HFF-Myc (cell line): ENCODE measurements around the gene PAN3.

ENCODE experiments used
- DNase-seq: peaks from one replicate; pipeline ENCODE4 v3.0.0-alpha.2; 2011; ENCODE audit warnings: low read depth; ENCODE audit errors: extremely low read depth
- H3K4me3 ChIP-seq: replicated peaks from 2 replicates; pipeline ENCODE4 v1.5.1; 2011; ENCODE audit warnings: low read depth, mild to moderate bottlenecking, control low read depth, low read length
- TF ChIP-seq, protein P1 (sequence below): IDR thresholded peaks from 2 replicates; pipeline ENCODE4 v1.5.1; 2012; ENCODE audit warnings: mild to moderate bottlenecking, low read depth, low read length, control low read depth; ENCODE audit errors: missing control alignments

PAN3 gene

GRCh38 chr13:28337166-28338005, 199.0 kb downstream of the PAN3 start:
- no peak overlapping the region for H3K4me3 ChIP-seq
- DNase-seq: peak; percentile 79
- TF ChIP-seq, protein P1, sequence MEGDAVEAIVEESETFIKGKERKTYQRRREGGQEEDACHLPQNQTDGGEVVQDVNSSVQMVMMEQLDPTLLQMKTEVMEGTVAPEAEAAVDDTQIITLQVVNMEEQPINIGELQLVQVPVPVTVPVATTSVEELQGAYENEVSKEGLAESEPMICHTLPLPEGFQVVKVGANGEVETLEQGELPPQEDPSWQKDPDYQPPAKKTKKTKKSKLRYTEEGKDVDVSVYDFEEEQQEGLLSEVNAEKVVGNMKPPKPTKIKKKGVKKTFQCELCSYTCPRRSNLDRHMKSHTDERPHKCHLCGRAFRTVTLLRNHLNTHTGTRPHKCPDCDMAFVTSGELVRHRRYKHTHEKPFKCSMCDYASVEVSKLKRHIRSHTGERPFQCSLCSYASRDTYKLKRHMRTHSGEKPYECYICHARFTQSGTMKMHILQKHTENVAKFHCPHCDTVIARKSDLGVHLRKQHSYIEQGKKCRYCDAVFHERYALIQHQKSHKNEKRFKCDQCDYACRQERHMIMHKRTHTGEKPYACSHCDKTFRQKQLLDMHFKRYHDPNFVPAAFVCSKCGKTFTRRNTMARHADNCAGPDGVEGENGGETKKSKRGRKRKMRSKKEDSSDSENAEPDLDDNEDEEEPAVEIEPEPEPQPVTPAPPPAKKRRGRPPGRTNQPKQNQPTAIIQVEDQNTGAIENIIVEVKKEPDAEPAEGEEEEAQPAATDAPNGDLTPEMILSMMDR: no peak

DNA sequence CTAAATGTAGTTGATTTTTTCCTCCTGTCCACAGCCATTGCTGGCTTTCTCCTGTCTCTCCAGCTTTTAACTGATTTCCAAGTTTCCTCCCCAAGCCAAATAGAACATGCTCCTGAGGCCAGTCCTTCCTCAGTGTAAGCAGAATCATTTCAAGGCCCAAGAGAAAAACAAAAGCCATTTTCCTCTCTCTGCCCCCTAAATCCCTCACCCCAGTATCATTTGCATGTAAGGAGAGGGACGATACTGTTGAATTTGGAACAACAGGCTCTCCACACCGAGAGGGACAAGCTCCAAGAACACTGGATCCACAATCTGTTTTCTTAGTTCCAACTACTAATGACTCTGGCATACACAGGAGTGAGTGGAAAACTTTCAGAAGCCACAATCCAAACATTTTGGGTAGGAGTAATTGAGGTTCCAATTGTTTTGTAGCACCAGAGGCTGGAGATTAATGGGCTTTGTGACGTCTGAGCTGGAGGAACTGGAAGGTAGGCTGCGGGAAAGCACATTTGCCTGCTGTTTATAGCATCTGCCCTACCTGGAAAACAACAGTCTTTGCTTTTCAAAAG, 199.7 kb downstream of the PAN3 start:
- DNase-seq: no peak
- H3K4me3 ChIP-seq: no peak overlapping the region
- TF ChIP-seq, protein P1: no peak

GRCh38 chr13:28338742-28339141, 200.4 kb downstream of the PAN3 start:
- no peak for DNase-seq
- H3K4me3 ChIP-seq: no peak overlapping the region
- TF ChIP-seq, protein P1: no peak

- no peak overlapping the region for H3K4me3 ChIP-seq
- no peak for DNase-seq
- TF ChIP-seq, protein P1: no peak
These were observed 201.1 kb downstream of the PAN3 start for GRCh38 chr13:28339419-28339818.

DNA sequence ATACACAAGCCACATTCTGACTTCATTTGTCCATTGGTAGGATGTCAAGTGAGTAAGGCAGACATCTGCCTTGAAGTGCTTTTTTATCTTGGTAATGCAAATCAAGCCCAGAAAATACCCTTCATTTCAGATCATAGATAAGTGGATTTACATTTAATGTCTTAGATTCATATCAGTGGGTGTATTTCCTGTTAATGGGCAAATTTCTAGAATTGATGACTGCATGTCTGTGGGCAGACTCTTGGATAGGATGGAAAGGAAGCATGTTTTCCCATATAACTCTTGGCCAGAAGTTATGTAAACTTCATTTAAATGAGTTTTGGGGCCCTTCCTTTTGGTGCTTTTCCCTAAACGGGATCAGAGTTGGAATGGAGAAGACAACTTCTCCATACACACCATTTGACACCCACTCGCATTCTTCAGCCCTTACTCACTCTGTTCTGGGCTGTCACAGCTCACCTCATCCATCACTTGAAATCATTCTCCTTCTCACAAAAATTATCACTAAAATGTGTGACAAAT, 202.0 kb downstream of the PAN3 start:
- DNase-seq: no peak
- no peak overlapping the region for H3K4me3 ChIP-seq
- TF ChIP-seq, protein P1: no peak

GRCh38 chr13:28342251-28342650, 203.9 kb downstream of the PAN3 start:
- no peak overlapping the region for H3K4me3 ChIP-seq
- DNase-seq: no peak
- TF ChIP-seq, protein P1: no peak
